Measurements from ENCODE around the gene PDE4D.

Gene PDE4D

DNA sequence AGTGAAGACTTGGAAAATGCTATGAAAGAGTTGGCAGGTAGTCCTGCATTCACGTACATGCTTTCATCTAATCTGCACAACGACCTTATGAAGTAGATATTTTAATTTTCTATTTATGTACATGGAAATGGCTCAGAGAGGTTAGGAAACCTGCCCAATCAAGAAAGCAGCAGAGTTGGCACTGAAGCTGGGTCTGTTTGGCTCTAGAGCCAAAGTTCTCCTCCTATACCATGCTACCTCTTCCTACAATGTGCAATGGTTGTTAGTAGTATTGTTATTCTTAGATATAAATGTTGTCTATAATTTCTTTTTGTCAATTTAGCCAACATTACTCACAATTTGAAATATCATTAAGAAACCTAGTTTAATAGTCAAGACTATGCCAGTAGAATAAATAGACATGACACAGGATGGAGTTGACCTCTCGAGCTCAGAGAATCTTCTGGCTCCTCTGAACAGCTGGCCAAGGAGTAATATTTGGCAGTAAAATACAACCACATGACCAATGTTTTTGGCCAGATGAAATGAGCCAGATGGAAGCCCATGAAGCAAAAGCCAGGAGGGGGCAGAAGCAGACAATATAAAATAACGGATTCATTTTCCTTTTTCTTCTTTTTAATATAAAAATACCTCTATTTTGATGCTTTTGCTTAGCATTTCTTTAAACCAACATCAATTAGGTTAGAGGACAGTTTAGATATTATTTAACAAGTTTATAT lies 542.3 kb downstream of the PDE4D start:
- in situ Hi-C loops (cut with MboI; ENCODE audit: low sequenced_read_pairs) = no loop called here

DNA sequence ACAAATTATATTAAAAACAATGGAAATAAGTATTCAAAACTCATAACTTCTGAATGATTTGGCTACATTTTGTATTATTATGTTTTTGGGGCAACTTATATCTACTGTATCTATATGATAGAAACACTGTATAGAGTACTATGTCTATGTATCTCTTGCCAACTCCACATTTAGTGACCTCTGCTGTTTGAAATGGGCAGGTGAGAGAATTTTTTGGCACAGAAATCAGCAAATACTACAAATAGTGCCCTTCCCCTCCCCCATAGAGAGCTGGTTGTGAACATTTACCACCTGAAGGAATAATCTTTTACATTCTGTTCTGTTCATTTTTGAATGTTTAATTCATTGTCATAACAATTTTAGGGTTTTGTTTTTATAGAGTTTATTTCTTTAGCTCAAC lies 545.3 kb downstream of the PDE4D start:
- in situ Hi-C loops (cut with MboI; ENCODE audit: low sequenced_read_pairs) = no loop called here

DNA sequence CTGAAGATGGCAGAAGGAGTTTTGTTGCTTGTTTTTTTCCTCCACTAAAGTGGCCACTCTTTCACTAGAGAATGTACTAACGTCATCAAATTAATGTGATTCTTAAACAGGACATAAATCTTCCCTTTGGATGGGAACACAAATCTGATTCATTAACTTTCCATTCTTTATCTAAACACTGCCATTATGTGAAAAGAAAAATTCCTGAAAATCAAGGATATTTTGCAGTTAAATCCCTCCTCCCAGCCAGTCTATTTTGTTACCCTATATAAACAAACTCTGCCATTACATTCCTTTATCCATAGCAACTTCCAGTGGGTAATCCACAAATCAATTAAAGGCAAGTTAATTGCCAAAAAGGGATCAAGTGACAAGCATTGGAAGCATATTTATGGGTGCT lies 546.5 kb downstream of the PDE4D start:
- in situ Hi-C loops (cut with MboI; ENCODE audit: low sequenced_read_pairs) = no loop called here

DNA sequence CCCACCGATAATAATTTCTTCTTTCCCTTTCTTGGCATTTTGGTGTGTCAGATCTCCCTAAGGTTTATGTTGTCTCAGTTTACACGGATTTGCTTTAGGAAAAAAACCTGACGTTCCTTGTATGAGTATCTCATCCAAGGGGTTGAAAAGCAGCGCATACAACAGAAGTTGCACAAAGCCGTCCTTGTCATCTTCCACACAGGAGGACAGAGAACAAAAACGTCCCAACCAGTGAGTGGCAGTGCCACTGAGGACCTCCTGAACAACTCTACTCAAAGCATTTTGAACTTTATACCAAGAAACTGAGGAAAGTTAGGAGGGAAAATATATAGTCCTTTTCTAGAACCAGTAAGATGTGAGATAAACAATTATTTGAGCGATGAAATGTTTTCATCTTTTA lies 547.0 kb downstream of the PDE4D start:
- in situ Hi-C loops (cut with MboI; ENCODE audit: low sequenced_read_pairs) = no loop called here

DNA sequence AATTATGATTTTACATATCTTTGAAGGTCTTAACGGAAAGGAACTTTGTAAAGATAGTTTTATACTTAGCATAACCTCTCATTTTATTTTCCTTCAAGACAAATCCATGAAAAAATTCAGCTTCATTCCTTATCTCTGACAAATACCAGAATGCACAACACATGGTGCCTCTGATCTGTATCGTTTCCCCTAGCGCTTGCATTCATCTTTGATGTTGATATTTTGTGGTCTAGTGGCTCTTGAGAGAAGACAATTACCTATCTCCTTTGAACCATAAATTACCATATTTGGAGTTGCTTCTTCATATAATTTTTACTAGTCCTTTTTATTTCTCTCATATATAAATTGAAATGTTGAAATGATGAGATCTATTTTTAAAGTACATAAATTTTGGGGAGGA lies 551.3 kb downstream of the PDE4D start:
- in situ Hi-C loops (cut with MboI; ENCODE audit: low sequenced_read_pairs) = no loop called here

DNA sequence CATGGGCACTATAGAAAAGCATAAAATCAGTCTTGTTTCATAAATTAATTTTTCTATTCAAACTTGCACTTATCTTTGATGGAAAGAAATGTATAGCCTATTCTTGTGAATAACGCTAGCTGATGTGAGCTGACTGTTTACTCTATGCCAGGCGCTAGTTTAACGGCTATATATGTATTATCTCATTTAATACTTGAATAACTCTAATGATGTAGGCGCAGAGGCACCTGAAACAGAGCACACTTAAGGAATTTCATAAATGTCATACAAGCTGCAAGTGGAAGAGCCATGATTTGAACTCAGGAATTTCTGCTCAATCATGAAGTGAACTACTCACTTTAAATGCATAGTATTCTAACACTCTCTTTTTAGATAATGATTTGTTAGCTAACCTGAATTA lies 551.8 kb downstream of the PDE4D start:
- in situ Hi-C loops (cut with MboI; ENCODE audit: low sequenced_read_pairs) = no loop called here

DNA sequence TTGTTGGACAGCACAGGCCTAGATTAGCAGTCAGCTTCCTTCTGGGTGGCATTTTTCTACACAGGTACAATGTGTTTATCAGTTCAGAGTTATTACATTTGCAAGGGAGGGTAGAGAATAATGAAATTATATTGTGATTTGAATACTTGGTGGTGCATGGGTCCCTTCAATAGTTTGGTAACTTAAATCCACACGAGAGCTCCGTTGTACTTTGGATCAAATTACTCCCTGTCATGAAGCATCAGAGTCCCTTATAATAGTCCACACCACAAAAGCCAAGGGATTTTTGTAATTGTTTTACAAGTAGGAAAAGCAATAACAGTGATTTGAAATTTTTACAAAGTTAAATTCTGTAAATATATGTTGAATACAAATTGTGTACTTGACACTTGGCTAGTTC lies 552.4 kb downstream of the PDE4D start:
- in situ Hi-C loops (cut with MboI; ENCODE audit: low sequenced_read_pairs) = no loop called here

DNA sequence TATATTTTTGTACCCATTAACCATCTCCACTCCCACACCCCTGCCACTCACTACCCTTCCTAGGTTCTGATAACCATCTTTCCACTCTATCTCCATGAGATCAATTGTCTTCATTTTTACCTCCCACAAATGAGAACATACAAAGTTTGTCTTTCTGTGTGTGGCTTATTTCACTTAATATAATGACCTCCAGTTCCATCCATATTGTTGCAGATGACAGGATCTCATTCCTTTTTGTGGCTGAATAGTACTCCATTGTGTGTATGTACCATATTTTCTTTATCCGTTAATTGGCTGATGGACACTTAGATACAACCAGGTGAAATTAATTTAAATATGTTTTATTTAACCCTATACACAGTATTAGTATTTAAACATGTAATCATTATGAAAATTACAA lies 552.9 kb downstream of the PDE4D start:
- in situ Hi-C loops (cut with MboI; ENCODE audit: low sequenced_read_pairs) = no loop called here

DNA sequence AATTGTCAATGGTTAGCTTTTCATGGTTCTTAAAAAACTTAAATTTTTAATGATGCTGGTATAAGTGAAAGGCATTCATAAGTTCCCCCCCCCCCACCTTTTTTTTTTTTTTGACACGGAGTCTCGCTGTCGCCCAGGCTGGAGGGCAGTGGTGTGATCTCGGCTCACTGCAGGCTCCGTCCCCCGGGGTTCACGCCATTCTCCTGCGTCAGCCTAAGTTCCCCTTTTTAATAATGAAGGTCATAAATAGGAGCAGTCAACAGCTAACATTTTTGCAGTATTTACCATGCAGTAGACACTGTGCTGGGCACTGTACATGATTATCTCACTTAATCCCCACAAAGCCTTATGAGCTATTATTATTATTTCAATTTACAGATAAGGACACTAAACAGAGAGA lies 556.3 kb downstream of the PDE4D start:
- in situ Hi-C loops (cut with MboI; ENCODE audit: low sequenced_read_pairs) = no loop called here

DNA sequence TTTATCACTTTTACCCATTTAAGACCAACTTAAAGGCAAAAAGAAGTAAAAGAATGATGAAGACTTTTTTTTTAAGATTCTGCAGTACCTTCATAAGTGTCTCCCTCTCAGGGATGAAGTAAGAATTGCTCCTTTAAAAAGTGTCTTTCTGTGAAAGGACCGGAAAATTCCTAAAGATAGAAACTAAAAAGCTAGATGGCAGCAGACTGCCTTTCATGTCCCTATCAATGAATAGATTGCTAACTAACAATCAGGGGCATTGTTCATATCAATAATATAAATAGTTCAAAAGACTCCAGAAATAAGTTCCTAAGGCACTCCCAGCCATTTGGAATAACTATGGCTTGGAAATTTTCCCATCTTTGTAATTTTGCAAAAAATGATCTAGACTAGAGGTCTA lies 558.0 kb downstream of the PDE4D start:
- in situ Hi-C loops (cut with MboI; ENCODE audit: low sequenced_read_pairs) = no loop called here

DNA sequence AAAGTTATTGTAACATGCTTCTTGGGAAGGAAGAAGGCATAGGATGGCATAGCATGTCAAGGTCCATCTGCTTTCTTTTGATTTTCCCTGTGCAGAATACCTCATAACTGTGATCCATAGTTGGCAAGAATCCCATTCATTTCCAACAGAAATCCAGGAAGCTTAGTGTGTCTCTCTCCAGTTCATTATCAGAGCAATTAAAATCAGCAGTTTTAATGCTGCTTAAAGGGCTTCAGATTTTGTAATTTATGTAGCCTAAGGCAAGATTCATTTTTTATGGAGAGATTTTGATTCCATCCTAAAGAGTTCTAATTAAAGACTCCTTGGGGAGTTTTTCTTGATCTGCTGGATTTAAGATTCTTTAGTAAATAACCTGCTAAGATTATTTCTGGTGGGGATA lies 560.1 kb downstream of the PDE4D start:
- in situ Hi-C loops (cut with MboI; ENCODE audit: low sequenced_read_pairs) = no loop called here

DNA sequence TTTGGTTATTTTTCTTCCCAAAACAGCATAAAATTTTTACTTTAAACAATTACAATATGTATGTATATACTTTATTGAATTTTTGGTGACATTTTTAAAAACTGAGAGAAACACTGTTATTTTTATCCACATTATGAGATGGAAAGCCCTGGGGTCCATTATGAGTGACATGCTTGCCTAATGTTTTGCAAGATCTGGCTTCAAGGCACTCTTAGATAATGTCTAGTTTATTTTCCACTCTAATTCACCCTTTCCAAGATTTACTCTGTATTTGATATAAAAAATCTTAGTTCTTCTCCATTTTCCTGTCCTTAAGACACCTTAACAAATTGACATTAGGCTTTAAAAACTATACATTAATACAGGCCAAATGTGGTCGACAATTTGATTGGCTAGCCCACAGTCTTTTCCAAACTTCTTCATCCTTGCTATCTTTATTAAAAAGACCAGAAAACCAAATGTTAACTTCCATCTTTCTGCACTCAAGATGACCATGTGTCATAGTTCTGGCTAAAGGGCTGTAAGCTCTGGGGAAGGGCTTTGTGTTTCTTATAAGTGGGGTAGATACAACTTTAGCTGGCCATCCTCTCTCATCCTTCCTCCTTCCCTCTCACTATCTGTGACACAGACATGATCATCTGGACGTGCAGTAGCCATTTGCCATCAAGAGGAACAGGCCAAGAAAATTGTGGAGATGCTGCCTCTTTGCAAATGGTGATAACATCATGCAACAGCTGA lies 561.1 kb downstream of the PDE4D start:
- in situ Hi-C loops (cut with MboI; ENCODE audit: low sequenced_read_pairs) = no loop called here

DNA sequence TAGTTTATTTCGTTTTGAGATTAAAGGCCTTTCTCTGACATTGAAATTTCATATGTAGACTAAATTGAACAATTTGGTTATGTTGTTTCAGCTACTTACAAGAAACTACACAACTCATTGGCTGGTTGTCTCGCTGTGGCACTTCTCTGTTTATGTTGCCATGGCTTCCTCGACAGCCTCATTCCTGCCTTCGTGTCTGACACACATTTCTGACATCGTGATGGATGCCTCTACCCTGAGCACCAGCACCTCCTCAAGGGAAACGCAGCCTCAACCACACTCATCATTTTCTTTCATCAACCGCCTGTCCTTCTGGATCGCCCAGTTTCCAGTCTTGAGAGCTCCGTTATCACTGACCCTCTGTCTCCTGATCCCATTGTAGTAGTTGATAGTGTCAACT lies 562.8 kb downstream of the PDE4D start:
- in situ Hi-C loops (cut with MboI; ENCODE audit: low sequenced_read_pairs) = no loop called here

DNA sequence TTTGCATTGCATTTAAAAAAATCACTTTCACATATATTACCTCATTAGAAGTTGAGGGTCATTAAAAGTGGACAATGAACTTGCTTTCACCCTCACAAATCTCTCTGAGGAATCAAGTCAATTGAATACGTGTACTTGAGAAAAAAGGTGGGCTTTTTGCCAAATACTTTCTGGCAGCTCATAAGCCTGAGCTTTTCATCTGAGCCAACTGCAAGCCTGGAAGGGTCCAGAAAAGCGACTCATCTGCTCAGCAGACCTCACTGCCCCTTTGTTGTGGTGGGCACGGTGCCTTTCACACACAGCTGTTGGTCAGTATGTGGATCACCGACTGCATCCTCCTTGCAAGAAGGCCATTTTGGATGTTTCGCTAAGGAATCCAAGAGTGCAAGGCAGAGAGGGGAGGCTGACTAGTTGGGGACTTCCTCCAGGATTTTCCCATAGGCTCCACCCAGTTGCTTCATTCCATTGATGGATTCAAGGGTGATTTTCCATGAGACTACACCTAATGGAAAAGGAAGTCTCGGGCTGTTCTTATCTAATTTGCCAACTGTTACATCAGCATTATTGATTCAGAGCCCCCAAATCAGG lies 564.7 kb downstream of the PDE4D start:
- in situ Hi-C loops (cut with MboI; ENCODE audit: low sequenced_read_pairs) = no loop called here

DNA sequence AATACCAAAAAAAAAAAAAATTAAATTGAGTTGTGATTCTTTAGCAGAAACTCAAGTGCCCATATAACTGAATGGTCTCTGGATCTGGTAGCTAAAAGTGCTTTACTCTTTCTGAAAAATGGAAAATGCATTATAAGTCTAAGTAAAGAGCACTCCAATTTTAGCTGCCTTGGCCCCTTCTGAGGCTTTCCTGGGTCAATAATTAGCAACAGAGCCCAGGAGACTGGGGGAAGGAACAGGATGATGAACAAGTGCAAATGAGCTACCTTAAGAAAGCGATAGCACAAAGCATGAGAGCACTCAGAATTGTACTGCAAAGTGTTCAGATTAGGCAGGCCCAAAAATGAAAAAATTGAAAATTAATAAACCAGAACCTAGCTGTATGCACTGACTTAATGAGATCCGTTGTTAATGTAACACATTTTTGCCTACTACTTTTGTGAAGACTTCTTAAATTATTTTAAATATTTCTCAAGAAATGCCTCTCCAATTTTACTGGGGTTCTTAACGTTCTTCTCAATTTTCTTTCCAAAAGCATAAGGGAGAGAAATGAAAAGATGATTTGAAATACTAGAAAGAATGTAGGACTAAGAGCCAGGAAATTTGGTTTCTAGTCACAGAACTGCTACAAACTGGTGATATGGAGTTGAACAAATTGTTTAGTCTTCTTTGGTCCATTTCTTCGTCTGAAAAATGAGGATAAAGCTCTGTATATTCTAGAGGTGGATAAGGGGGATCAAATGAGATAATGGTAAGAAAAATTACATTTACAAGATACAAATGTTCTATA lies 566.1 kb downstream of the PDE4D start:
- in situ Hi-C loops (cut with MboI; ENCODE audit: low sequenced_read_pairs) = no loop called here

DNA sequence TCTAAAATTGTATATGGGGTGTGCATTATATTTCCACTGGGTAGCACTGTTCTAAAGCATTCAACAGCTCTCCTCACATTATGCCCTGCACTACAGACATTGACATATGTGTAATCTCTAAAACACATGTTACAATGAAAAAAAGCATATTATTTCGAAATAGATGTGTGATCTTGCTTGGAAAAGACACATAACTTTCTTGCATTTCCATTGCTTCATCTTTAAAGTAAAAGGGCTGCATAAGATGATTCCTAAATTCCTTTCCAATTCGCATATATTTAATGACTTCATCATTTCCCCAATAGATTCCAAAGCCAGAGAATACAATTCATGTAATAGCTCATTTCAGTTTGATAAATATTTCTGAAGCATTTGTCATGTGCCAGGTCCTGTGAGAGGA lies 566.9 kb downstream of the PDE4D start:
- in situ Hi-C loops (cut with MboI; ENCODE audit: low sequenced_read_pairs) = no loop called here

DNA sequence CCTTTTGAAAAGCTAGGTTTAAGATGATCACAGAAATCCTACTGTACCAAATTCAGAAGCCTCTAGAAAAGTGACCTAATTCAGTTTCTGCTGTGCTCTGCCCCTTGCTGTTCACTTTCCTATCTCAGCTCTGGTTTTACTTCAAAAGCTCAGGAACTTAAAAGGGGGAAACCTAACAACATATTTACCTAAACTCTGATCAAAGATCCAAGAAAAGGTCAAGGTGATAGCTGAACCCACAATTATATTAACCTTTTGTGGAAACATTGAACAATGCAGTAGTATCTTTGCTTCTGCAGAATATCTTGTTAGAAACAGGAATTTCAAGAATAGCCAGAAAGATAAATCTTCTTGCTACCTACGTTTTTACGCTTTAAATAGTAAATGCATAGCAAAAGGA lies 568.5 kb downstream of the PDE4D start:
- in situ Hi-C loops (cut with MboI; ENCODE audit: low sequenced_read_pairs) = no loop called here

DNA sequence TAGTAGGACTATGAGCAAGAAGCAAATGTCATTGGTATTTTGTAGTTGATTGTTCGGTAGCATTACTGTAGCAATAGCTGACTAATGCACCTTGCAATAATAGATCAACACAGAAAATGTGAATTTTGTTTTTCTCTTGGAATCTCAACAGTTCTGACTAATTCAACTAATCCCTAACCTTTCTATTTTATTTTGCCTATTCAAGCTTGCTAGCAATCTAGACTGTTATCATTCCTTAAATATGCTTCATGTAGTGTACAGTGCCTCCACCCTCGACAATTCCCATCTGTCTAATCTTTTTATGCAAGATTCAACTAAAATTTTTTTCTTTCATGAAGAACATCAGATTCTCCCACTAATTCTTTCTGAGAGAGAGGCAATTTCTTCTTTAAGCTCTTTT lies 570.6 kb downstream of the PDE4D start:
- in situ Hi-C loops (cut with MboI; ENCODE audit: low sequenced_read_pairs) = no loop called here

DNA sequence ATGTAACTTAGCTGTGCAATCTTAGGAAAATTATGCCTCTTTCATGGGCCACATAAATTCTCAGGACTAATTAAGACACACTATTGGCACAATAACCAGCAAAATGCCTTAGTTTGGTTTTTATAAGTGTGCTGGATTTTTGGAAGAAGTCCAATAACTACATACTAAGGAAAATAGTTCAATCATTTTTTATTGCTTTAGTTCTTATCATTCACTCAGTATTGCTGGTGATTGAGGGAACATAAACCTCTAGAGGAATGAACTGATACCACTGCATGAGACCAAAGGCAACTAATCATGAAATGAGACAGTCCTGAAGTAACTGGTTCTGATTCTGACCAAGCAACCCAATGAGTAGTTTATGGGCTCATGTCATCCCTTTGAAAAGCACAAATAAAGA lies 571.5 kb downstream of the PDE4D start:
- in situ Hi-C loops (cut with MboI; ENCODE audit: low sequenced_read_pairs) = no loop called here

DNA sequence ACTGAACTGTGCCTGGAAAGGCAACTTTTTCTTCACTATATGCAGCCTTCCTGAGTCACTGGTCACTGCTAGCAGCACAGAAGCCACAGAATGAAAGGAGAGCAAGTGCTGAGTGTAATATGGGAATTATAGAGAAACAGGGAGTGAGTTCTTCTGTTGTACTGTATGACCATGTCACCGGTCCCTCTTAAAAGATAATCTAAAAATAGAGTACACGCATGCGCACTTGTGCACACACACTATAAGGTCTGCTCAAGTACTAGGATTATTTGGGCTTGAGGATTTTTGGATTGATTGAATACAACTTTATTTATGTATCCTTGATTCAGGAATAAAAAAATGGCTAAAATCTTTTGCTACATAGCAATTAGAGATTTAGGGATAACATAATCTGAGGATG lies 571.9 kb downstream of the PDE4D start:
- in situ Hi-C loops (cut with MboI; ENCODE audit: low sequenced_read_pairs) = no loop called here

DNA sequence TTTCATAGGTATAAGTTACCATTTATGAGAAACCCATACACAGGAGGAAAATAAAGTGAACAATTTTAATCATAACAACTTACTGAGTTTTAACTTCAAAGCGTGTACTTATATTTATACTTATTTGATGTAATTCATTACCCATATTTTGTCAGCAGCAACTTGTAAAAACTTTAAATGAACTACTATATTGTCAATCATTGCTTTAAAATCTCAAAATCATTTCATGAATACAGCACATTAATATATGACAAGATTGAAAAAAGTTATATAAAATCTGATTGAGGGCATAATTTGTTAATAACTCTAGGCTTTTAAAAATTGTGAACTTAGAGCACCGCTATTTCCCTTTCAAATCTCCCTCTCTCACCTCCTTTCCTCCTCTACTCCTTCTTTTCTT lies 573.1 kb downstream of the PDE4D start:
- in situ Hi-C loops (cut with MboI; ENCODE audit: low sequenced_read_pairs) = no loop called here

DNA sequence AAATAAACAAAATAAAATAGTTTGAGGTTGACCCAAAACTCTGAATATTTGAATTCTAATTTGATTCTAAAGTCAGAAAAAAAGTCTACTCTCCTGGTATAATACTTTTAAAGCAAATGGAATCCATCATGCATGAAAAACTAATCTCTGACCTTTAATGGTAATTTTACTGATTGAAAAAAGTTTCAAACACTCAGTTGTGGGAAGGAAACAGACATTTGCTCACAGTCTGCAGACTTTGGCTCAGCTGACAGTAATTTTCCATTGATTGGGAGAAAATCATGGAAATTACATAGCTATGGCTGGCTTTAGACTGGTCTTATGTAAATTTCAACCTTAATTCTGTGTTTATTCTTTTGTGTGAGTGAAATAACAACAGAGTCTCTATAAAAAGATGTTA lies 574.3 kb downstream of the PDE4D start:
- in situ Hi-C loops (cut with MboI; ENCODE audit: low sequenced_read_pairs) = no loop called here

Data from hTERT RPE-1 (cell line).